GM11168 (cell line): Measurements from ENCODE around the gene STK32A.
"Not testable (repeated sequence)": the region's sequence is repeated elsewhere in the genome, so short reads cannot be mapped to it uniquely, and the experiment has no call there.

ENCODE experiments used
- in situ Hi-C: fragments of 300-500 bp; cut with MboI; formaldehyde crosslinking; loops from one replicate; pipeline ENCODE4 v1.12.0; 2022; ENCODE audit warnings: low sequenced_read_pairs; ENCODE audit not compliant: unreplicated experiment

Gene STK32A

GRCh38 chr5:147234825-147235635 lies at the start of gene STK32A:
TSS of gene STK32A (plus strand) at chr5:147235026. CDS start at chr5:147239635, 4,609 bp downstream.
- in situ Hi-C loops, result no loop called here

- in situ Hi-C loops, result no loop called here
These were observed 47.7 kb upstream of the STK32A start for GRCh38 chr5:147187099-147187540.

DNA sequence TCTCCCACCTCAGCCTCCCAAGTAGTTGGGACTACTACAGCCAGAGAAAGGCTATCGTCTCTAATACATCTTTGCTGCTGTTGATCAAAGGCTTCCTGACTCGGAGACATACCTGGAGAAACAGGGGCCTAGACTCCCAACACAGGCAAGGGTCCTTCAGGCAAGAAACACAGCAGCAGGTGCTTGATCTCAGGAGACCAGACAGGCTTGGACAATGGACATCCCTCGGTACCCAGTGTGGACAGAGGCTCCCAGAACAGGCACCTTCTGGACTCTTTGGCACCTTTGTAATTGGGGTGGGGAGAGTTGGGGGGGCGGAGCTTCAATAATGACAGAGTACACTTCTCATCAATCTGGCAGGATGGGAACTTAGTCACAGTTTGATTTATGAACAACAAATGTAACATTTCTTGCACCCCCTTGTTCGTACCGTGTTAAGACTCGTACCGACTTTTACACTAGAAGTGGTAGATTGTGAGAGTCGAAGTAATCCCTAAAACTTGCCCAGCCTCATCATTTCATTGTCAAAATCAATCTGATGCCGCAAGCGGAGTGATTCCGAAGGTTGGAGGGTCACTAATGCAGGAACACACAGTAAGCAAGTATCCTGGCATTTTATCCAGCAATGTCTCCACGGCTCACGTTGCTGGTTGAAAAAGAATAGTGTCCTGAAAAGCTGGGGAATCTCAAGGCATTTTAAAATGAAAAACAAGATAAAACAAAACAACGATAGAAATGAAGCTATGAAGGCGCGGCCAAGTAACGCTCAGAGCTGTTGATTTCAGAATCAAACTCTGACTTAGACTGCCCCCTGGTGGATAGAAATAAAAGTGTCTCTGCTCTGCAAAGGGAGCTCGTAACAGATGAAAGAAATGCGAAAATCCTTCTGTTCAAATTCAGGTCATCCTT lies 46.4 kb upstream of the STK32A start:
- in situ Hi-C loops, result no loop called here

GRCh38 chr5:147189109-147189424 lies 45.8 kb upstream of the STK32A start:
- in situ Hi-C loops, result no loop called here

GRCh38 chr5:147190331-147190730 lies 44.5 kb upstream of the STK32A start:
- in situ Hi-C loops, result no loop called here

- in situ Hi-C loops, result no loop called here
These were observed 41.7 kb upstream of the STK32A start for GRCh38 chr5:147193123-147193522.

DNA sequence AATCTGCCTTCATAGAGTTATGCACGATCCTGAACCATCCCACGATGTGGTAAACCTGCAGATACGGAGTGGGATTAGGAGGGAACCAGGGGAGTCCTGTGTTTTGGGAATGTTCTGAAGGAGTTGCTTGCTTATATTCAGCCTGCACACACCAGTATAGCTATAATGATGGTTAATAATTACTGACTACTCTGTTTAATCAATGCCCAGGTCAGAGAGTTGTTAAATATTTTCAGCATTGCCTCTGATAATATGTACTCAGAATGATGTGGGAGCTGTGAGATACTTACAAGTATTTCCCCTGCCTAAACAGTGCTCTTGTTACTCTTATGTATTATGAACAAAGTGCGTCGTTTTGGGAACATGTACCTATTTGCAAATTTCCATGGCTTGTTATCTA lies 34.8 kb upstream of the STK32A start:
- in situ Hi-C loops, result loop anchor here (25.0 kb wide), 1 partner anchor 362 kb away; no protein-coding TSS in a partner anchor

- in situ Hi-C loops, result loop anchor here (25.0 kb wide), 1 partner anchor 359 kb away; no protein-coding TSS in a partner anchor
These were observed 31.6 kb upstream of the STK32A start for GRCh38 chr5:147203213-147203612.

- in situ Hi-C loops, result loop anchor here (25.0 kb wide), 1 partner anchor 358 kb away; no protein-coding TSS in a partner anchor
These were observed 30.2 kb upstream of the STK32A start for GRCh38 chr5:147204576-147204975.

DNA sequence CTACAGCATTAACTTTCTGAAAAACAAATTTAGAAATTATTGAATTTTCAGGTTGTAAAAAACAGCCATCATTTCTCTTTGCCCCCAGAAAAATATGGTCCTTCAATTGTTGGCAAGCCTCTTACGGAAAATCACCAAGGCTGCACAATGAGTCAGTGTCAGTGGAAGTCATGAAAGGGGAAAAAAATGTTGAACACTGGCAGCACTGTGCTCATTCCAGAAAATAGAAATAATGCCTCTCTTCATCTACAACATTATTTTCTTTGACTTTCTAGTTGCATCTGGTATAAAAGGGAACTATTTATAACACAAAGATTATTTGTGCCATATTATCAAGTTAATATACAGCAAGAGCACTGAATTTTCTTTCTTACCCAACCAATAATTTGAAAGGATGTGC lies 26.7 kb upstream of the STK32A start:
- in situ Hi-C loops, result loop anchor here (25.0 kb wide), 1 partner anchor 354 kb away; no protein-coding TSS in a partner anchor

GRCh38 chr5:147216552-147217154 lies 18.2 kb upstream of the STK32A start:
- in situ Hi-C loops, result loop anchor here (25.0 kb wide), 1 partner anchor 346 kb away; no protein-coding TSS in a partner anchor

DNA sequence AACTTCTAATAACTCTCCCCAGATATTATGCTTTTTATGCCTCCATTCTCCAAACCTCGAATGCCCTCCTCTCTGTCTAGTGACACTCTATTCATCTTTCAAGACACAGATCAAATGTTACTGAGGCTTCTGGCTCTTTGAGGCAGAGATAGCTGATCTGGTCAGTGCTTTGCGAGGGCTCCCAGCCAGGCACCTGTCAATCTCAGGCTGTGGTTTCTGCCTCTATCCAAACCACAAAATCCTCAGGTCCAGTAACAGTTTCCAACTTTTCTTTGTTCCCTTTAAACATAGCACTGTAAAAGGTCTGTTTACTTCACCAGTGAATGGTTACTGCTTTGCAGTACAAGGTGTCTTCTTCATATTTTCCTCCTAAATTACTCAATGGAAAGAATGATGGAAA lies 11.5 kb upstream of the STK32A start:
- in situ Hi-C loops, result loop anchor here (25.0 kb wide), 1 partner anchor 339 kb away; no protein-coding TSS in a partner anchor

- in situ Hi-C loops, result loop anchor here (25.0 kb wide), 1 partner anchor 338 kb away; no protein-coding TSS in a partner anchor
These were observed 10.7 kb upstream of the STK32A start for GRCh38 chr5:147223948-147224791.

DNA sequence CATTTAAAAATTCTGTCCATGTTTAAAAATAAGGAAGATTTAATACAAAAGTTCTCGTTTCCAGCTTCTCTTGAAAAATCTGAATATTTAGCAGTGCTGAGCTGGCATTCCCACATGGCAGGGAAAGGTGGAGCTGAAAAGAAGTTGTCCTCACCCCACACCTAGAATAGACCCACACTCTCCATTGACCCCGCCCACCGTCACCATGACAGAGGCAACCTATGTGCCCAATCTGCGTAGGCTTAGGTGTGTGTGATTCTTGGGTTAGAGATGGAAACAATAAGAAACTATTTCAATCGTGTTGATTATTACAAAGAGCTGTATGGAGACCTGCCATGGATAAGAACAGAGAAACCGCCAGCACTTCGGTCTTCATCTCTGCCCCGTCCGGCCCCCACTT lies 8.9 kb upstream of the STK32A start:
- in situ Hi-C loops, result no loop called here

GRCh38 chr5:147226512-147226911 lies 8.3 kb upstream of the STK32A start:
- in situ Hi-C loops, result no loop called here

- in situ Hi-C loops, result no loop called here
These were observed 494 bp upstream of the STK32A start for GRCh38 chr5:147234239-147234824.

DNA sequence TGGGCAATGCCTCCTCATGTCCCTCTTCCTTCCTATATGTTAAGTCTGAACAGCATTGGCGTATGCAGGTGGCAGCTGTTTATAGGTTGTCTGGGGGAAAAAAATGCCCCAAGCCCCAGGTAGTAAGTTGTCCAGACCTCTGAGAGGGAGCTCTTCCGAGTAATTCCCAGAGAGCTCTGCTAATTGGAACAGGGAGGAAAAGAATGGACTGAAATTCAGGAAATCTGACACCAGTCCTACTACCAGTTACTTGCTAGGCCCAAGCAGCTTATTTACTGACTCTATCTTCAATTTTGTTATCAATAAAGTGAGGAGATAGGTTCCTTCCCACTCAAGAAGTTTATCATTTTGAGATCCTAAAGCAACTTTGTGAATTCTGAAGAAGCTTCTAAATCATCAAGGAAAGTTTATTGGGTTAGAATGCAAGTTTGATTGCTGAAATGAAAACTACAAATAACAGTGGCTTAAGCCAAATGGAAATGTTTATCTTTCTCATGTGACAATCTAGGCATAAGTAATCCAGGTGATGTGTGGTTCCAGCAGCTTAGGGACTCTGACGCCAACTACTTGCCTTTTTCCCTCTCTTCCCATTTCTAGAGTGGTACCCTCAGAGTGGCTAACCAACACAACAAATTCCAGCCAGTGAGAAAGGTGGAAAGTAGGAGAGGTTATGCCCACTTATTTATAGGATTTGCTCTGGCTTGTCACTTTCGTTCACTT lies 5.6 kb downstream of the STK32A start:
- in situ Hi-C loops, result no loop called here

- in situ Hi-C loops, result not testable (repeated sequence)
These were observed 8.4 kb downstream of the STK32A start for GRCh38 chr5:147243238-147243637.
